HepG2 (cell line): Measurements from ENCODE around the gene TAGLN. TPM values are rescaled to one million over a fixed set of nuclear protein-coding genes. Genes with fewer than 3 reads are reported as not detected.

Experiments
- ATAC-seq: fragments of 200-7000 bp; cut with Tn5 transposase; 3 replicates; pipeline ENCODE4 v1.9.1; 2020; ENCODE audit warnings: mild to moderate bottlenecking, moderate library complexity
- BruUV-seq: library from RNA; stranded (reverse); fragments of 400-500 nt; replicated peaks from 2 replicates; lab custom pipeline; 2021; lab: Mats Ljungman, UMichigan
- CTCF ChIA-PET: fragments of 300-600 bp; formaldehyde crosslinking; extraction: SDS; loops from one replicate; lab custom pipeline; 2021; ENCODE audit warnings: low total read pairs, inconsistent platforms, low intra/inter-chr PET ratio; lab: Yijun Ruan, JAX
- POLR2A ChIA-PET: fragments of 350-600 bp; sonication (Branson Sonifier 250); formaldehyde crosslinking; loops from one replicate; lab custom pipeline; 2020; ENCODE audit warnings: antibody characterized with exemption, inconsistent platforms; lab: Yijun Ruan, JAX
- DNase-seq: peaks from one replicate; pipeline ENCODE4 v3.0.0-alpha.2; 2015; ENCODE audit warnings: low spot score
- FAIRE-seq: peaks from 3 replicates; lab custom pipeline; 2011; peaks lifted over from hg19 to GRCh38; lab: Jason Lieb, UNC
- H2AFZ ChIP-seq: one replicate; pipeline ENCODE4 v1.6.1; 2011; ENCODE audit warnings: low read length, inconsistent platforms
- H3K27ac ChIP-seq: fragments of 300-600 bp; 3 replicates; pipeline ENCODE4 v1.8.0; 2011; ENCODE audit warnings: mixed run types, mild to moderate bottlenecking, mixed read lengths, low read length, inconsistent platforms; ENCODE audit not compliant: insufficient read depth; ENCODE audit errors: extremely low read length
- H3K27me3 ChIP-seq, 2 experiments: fragments of 200-600 bp in 1 of 2; 2 replicates in 1 of 2; 3 replicates in 1 of 2; pipeline versions ENCODE4 v1.6.0 to v1.8.0; 2011; ENCODE audit warnings: low read length in 2 of 2, mild to moderate bottlenecking in 2 of 2, moderate library complexity in 2 of 2, inconsistent platforms in 1 of 2; ENCODE audit not compliant: insufficient read depth in 2 of 2, control insufficient read depth in 1 of 2
- H3K36me3 ChIP-seq, 2 experiments: fragments of 200-600 bp in 1 of 2; replicated peaks in 1 of 2; 2 replicates in 1 of 2; 3 replicates in 1 of 2; pipeline versions ENCODE4 v1.5.1 to v1.8.0; 2011; ENCODE audit warnings: low read length in 2 of 2, inconsistent platforms in 1 of 2; ENCODE audit not compliant: insufficient read depth in 2 of 2, control insufficient read depth in 1 of 2
- H3K4me1 ChIP-seq: 2 replicates; pipeline ENCODE4 v1.5.1; 2012; ENCODE audit warnings: low read length, inconsistent platforms; ENCODE audit not compliant: insufficient read depth
- H3K4me2 ChIP-seq: 2 replicates; pipeline ENCODE4 v1.6.0; 2011; ENCODE audit warnings: low read depth, low read length, inconsistent platforms
- H3K4me3 ChIP-seq, 3 experiments: fragments of 200-600 bp in 1 of 3; sonication (generic), shearing (Covaris generic) in 1 of 3; replicated peaks in 1 of 3; 2 replicates each; pipeline ENCODE4 v1.5.1; 2011 to 2016; ENCODE audit warnings: low read length in 3 of 3, inconsistent platforms in 2 of 3, low read depth in 2 of 3, mild to moderate bottlenecking in 2 of 3, control low read depth in 1 of 3, mixed read lengths in 1 of 3; ENCODE audit not compliant: insufficient read depth in 1 of 3
- H3K79me2 ChIP-seq: one replicate; pipeline ENCODE4 v1.6.1; 2011; ENCODE audit warnings: low read length, inconsistent platforms; ENCODE audit not compliant: insufficient read depth
- H3K9ac ChIP-seq: 2 replicates; pipeline ENCODE4 v1.6.0; 2011; ENCODE audit warnings: mild to moderate bottlenecking, low read depth, low read length, inconsistent platforms; ENCODE audit not compliant: insufficient read depth
- H3K9me3 ChIP-seq: 2 replicates; pipeline ENCODE4 v1.5.1; 2012; ENCODE audit warnings: mild to moderate bottlenecking, low read length
- H4K20me1 ChIP-seq: 2 replicates; pipeline ENCODE4 v1.6.0; 2011; ENCODE audit warnings: inconsistent platforms, mild to moderate bottlenecking, low read length, moderate library complexity; ENCODE audit not compliant: insufficient read depth
- GZF1 ChIP-seq: sonication (generic); formaldehyde crosslinking; IDR thresholded peaks from 2 replicates; pipeline ENCODE4 v1.5.1; 2020; ENCODE audit warnings: mild to moderate bottlenecking, missing genetic modification reagents
- HNRNPH1 ChIP-seq: fragments of 200-400 bp; formaldehyde crosslinking; optimal IDR thresholded peaks from 2 replicates; pipeline ENCODE3; 2017; ENCODE audit warnings: mild to moderate bottlenecking, low read depth, low read length
- TCF12 ChIP-seq, 2 experiments: fragments of 450-650 bp in 1 of 2; sonication (generic) in 1 of 2; formaldehyde crosslinking in 1 of 2; IDR thresholded peaks; 2 replicates each; pipeline versions ENCODE4 v1.6.1 to v1.8.0; 2017 to 2022; ENCODE audit warnings: antibody characterized with exemption in 1 of 2, mild to moderate bottlenecking in 1 of 2, missing genetic modification reagents in 1 of 2, moderate library complexity in 1 of 2
- ZNF296 ChIP-seq: sonication (generic); formaldehyde crosslinking; conservative IDR thresholded peaks from 2 replicates; pipeline ENCODE4 v1.5.0; 2020; ENCODE audit warnings: mild to moderate bottlenecking, missing genetic modification reagents
- WGBS: methylation state at CpG from one replicate; pipeline ENCODE4 v1.1.6; 2017; ENCODE audit warnings: low lambda C conversion rate; 5-methylcytosine and 5-hydroxymethylcytosine counted together
- in situ Hi-C: cut with HindIII; loops from 2 replicates; pipeline ENCODE4 v1.10.0; 2017; ENCODE audit warnings: low pct_unique_long_range_greater_than_20kb; ENCODE audit not compliant: extremely low pct_ligation_motif_present
- intact Hi-C: fragments of 100-400 bp; cut with micrococcal nuclease; formaldehyde crosslinking; loops from one replicate; pipeline ENCODE4 v1.10.0; 2022; ENCODE audit not compliant: unreplicated experiment
- polyA plus RNA-seq, 8 experiments: library from polyadenylated mRNA; depleted of rRNA in 3 of 8; stranded (reverse) in 7 of 8; unstranded in 1 of 8; fragments of >200 nt; fragmentation: Illumina TruSeq in 4 of 8; extraction: Trizol in 4 of 8; gene quantifications; 2 replicates each; pipeline versions ENCODE4 v1.2.1 to v1.2.3, GENCODE V29; 2011 to 2016; ENCODE audit warnings: low read depth in 4 of 8, missing spikeins in 1 of 8, mixed read lengths in 1 of 8; ENCODE audit not compliant: insufficient read depth in 1 of 8
- total RNA-seq, 5 experiments: library from RNA; depleted of rRNA; stranded (reverse); fragments of >200 nt; fragmentation: Illumina TruSeq; extraction: Trizol; gene quantifications; 2 replicates each; pipeline ENCODE4 v1.2.3, GENCODE V29; 2016; ENCODE audit warnings: low read depth in 1 of 5

Gene TAGLN
- total and polyA plus RNA-seq, 2 of the 13 experiments (the other 11 are each of a cell fraction or from before 2014, with no cell fraction given) = 12.6 to 75.4 TPM

DNA sequence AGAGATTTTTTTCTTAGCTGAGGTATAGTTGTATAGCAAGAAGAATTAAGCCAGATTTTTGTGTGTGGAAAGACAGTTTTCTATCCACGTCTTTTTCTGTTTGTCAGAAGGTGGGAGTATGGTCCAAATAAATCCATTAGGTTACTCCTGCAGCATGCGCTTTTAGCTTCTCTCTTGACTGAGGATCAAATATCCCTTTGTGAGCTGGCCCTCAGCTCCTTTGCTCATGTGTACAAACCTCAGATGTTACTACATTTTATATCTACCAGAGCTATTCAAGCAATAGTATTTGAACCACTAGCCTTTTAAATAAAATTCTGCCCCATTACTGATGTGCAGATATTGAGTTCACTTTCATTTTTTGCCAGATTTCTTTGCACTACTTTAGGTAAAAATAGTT, 29.4 kb upstream of the TAGLN start:
- H3K9ac ChIP-seq = no peak overlapping the region
- no peak overlapping the region for H3K27ac ChIP-seq
- no peaks in the 10 kb centered on the region for H3K9me3 ChIP-seq
- H3K4me2 ChIP-seq = no peak overlapping the region
- no peak overlapping the region for H3K4me3 ChIP-seq
- H2AFZ ChIP-seq = no peak overlapping the region
- H3K27me3 ChIP-seq = no peaks in the 10 kb centered on the region
- 96% methylated on average over 2 of the region's 2 CpGs for WGBS
- ChIA-PET CTCF (no interaction called here), POLR2A (interaction anchor here (1.6 kb wide), 1 partner anchor 9 kb away, joined by 4 read pairs; the partner anchor contains the start of gene SIDT2)
- FAIRE-seq (no peak), DNase-seq (no peak), ATAC-seq (no peak)
- in situ Hi-C loops = no loop called here
- no peaks in the 10 kb centered on the region for H3K79me2 ChIP-seq
- TF ChIP-seq TCF12 (IDR thresholded peaks at IDR 0.05) (no peak), TCF12 (CRISPR knock-in tag; IDR thresholded peaks at IDR 0.05) (no peak)
- BruUV-seq = no TSS peak
- peaks cover 8 to 43% of the 10 kb centered on the region in 2 experiments; a peak in 4 of 5 replicates for H3K36me3 ChIP-seq
- H3K4me1 ChIP-seq = 0 out of 2 replicates have a peak, but pooled peaks cover 9% of the 10 kb centered on the region
- H4K20me1 ChIP-seq = no peaks in the 10 kb centered on the region
- intact Hi-C loops = no loop called here

DNA sequence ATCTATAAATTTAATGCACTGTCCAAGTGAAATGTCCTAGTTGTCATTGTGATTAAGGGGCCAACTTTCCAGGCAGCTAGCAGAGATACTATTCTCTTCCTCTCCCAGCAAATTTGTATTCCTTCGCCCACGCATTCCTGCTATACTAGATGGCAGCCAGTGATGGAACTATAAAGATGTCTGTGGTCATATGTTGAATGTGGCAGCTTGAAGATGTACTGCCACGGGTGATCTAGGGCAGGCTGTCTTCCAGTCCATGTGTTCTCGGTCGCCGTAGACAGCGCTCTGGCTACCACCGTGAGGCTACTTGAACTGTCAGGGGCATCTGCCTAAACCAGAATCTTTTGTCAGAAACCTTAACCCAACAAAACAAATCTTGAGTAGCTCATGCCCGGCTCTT, 29.0 kb upstream of the TAGLN start:
- H3K9ac ChIP-seq = no peak overlapping the region
- TF ChIP-seq GZF1 (CRISPR knock-in tag) = no peak
- no peak for TF ChIP-seq ZNF296 (CRISPR knock-in tag)
- TF ChIP-seq HNRNPH1 = no peak
- FAIRE-seq = no peak
- 97% methylated on average over 9 of the region's 9 CpGs for WGBS
- no peaks in the 10 kb centered on the region for H3K79me2 ChIP-seq
- H4K20me1 ChIP-seq = no peaks in the 10 kb centered on the region
- H2AFZ ChIP-seq = no peak overlapping the region
- no peak for DNase-seq
- H3K27ac ChIP-seq = no peak overlapping the region
- BruUV-seq = TSS peak; percentile 22
- no peak overlapping the region for H3K4me3 ChIP-seq
- intact Hi-C loops (no loop called here), in situ Hi-C loops (no loop called here)
- peaks cover 8 to 41% of the 10 kb centered on the region in 2 experiments; a peak in 4 of 5 replicates for H3K36me3 ChIP-seq
- H3K4me1 ChIP-seq = peaks cover 13% of the 10 kb centered on the region; the same call in 1 of the 2 replicates
- ChIA-PET POLR2A (interaction anchor here (1.6 kb wide), 1 partner anchor 8 kb away, joined by 4 read pairs; the partner anchor contains the start of gene SIDT2), CTCF (no interaction called here)
- ATAC-seq = no peak
- no peak overlapping the region for H3K4me2 ChIP-seq
- H3K9me3 ChIP-seq = no peaks in the 10 kb centered on the region
- no peaks in the 10 kb centered on the region for H3K27me3 ChIP-seq
